B cell (primary cell): ENCODE results near the gene SMAD7. TPM values are rescaled to one million over a fixed set of nuclear protein-coding genes. Genes with fewer than 3 reads are reported as not detected.

Experiments
- ATAC-seq: fragments of 200-7000 bp; cut with Tn5 transposase; one replicate; pipeline ENCODE4 v1.10.0; 2021; ENCODE audit warnings: low read depth, mild to moderate bottlenecking, moderate number of reproducible peaks, moderate library complexity
- CTCF ChIA-PET: fragments of 350-600 bp; sonication (Branson Sonifier 250); formaldehyde crosslinking; loops from one replicate; lab custom pipeline; 2021; ENCODE audit warnings: antibody characterized with exemption, inconsistent platforms; lab: Charles Lee
- POLR2A ChIA-PET: fragments of 350-600 bp; sonication (Branson Sonifier 250); formaldehyde crosslinking; loops from one replicate; lab custom pipeline; 2021; ENCODE audit warnings: antibody characterized with exemption; lab: Charles Lee
- DNase-seq: peaks from one replicate; pipeline ENCODE4 v3.0.0; 2013
- H2AFZ ChIP-seq: 2 replicates; pipeline ENCODE4 v1.6.1; 2012; ENCODE audit warnings: mild to moderate bottlenecking, low read depth, low read length; ENCODE audit not compliant: insufficient read depth, poor library complexity, severe bottlenecking
- H3K27ac ChIP-seq, 2 donors: 1 replicate in 1 of 2; 2 replicates in 1 of 2; pipeline ENCODE4 v1.5.1; 2012 to 2013; ENCODE audit warnings: low read length in 2 of 2, mild to moderate bottlenecking in 2 of 2, moderate library complexity in 1 of 2
- H3K27me3 ChIP-seq, 4 experiments: fragments of 200-600 bp in 1 of 4; sonication (generic) in 1 of 4; replicated peaks in 1 of 4; 1 replicate in 2 of 4; 2 replicates in 2 of 4; pipeline versions ENCODE4 v1.6.1 to v1.7.0; 2013 to 2016; ENCODE audit warnings: low read length in 3 of 4, mild to moderate bottlenecking in 2 of 4, mixed read lengths in 1 of 4, moderate library complexity in 1 of 4; ENCODE audit not compliant: insufficient read depth in 4 of 4, control insufficient read depth in 3 of 4; ENCODE audit errors: control extremely low read depth in 1 of 4
- H3K36me3 ChIP-seq, 2 experiments: replicated peaks in 1 of 2; 1 replicate in 1 of 2; 2 replicates in 1 of 2; pipeline versions ENCODE4 v1.6.1 to v1.7.1; 2013; ENCODE audit warnings: low read length in 1 of 2; ENCODE audit not compliant: insufficient read depth in 2 of 2, control insufficient read depth in 1 of 2; ENCODE audit errors: control extremely low read depth in 1 of 2, extremely low read depth in 1 of 2
- H3K4me1 ChIP-seq, 2 donors: fragments of 200-600 bp in 1 of 2; sonication (generic) in 1 of 2; 1 replicate in 1 of 2; 2 replicates in 1 of 2; pipeline versions ENCODE4 v1.5.1 to v1.6.1; 2013 to 2017; ENCODE audit warnings: low read length in 2 of 2; ENCODE audit not compliant: control insufficient read depth in 2 of 2, insufficient read depth in 2 of 2
- H3K4me2 ChIP-seq: replicated peaks from 2 replicates; pipeline ENCODE3; 2012; ENCODE audit warnings: mild to moderate bottlenecking, low read depth, low read length; ENCODE audit not compliant: poor library complexity, severe bottlenecking
- H3K4me3 ChIP-seq, 5 experiments: fragments of 200-600 bp in 1 of 5; sonication (generic) in 1 of 5; 1 replicate in 3 of 5; 2 replicates in 2 of 5; pipeline versions ENCODE4 v1.5.1 to v1.7.0; 2011 to 2016; ENCODE audit warnings: low read length in 4 of 5, mild to moderate bottlenecking in 4 of 5, low read depth in 2 of 5, control low read depth in 1 of 5, moderate library complexity in 1 of 5; ENCODE audit not compliant: insufficient read depth in 1 of 5; ENCODE audit errors: control extremely low read depth in 1 of 5, extremely low read depth in 1 of 5
- H3K79me2 ChIP-seq: fragments of 200-600 bp; sonication (generic); one replicate; pipeline ENCODE4 v1.6.0; 2016; ENCODE audit warnings: low read length; ENCODE audit not compliant: control insufficient read depth, insufficient read depth
- H3K9ac ChIP-seq: fragments of 200-600 bp; sonication (generic); 2 replicates; pipeline ENCODE4 v1.6.1; 2017; ENCODE audit warnings: mild to moderate bottlenecking, low read length, moderate library complexity
- H3K9me3 ChIP-seq, 3 donors: one replicate each; pipeline versions ENCODE4 v1.6.1 to v1.7.1; 2013; ENCODE audit warnings: low read length in 2 of 3; ENCODE audit not compliant: control insufficient read depth in 2 of 3, insufficient read depth in 1 of 3; ENCODE audit errors: control extremely low read depth in 1 of 3
- H4K20me1 ChIP-seq: 2 replicates; pipeline ENCODE4 v1.6.0; 2012; ENCODE audit warnings: mild to moderate bottlenecking, low read length; ENCODE audit not compliant: insufficient read depth, control insufficient read depth, poor library complexity, severe bottlenecking
- H3K27ac Mint-ChIP-seq: one replicate; pipeline ENCODE4 v1.8.0; 2021; ENCODE audit warnings: mixed read lengths
- H3K27me3 Mint-ChIP-seq: one replicate; pipeline ENCODE4 v1.8.0; 2021; ENCODE audit warnings: mixed read lengths
- H3K4me1 Mint-ChIP-seq: one replicate; pipeline ENCODE4 v1.8.0; 2021; ENCODE audit warnings: mixed read lengths
- H3K4me3 Mint-ChIP-seq: one replicate; pipeline ENCODE4 v1.8.0; 2021; ENCODE audit warnings: mixed read lengths
- H3K9me3 Mint-ChIP-seq: one replicate; pipeline ENCODE4 v1.8.0; 2022; ENCODE audit warnings: mixed read lengths; ENCODE audit not compliant: insufficient read depth
- CTCF ChIP-seq: fragments of 200-600 bp; IDR thresholded peaks from one replicate; pipeline ENCODE4 v1.8.0; 2022; ENCODE audit warnings: antibody characterized with exemption, mild to moderate bottlenecking
- EZH2 ChIP-seq: IDR thresholded peaks from 2 replicates; pipeline ENCODE4 v1.6.1; 2012; ENCODE audit warnings: borderline replicate concordance, low read depth, mild to moderate bottlenecking, moderate library complexity, low read length; ENCODE audit not compliant: insufficient read depth, poor library complexity, severe bottlenecking
- WGBS: methylation state at CpG from one replicate; pipeline ENCODE4 v1.1.5; 2013; ENCODE audit warnings: missing lambda C conversion rate; ENCODE audit not compliant: insufficient coverage; 5-methylcytosine and 5-hydroxymethylcytosine counted together
- intact Hi-C: fragments of 100-400 bp; cut with micrococcal nuclease; formaldehyde crosslinking; loops from one replicate; pipeline ENCODE4 v1.10.0; 2022
- polyA plus RNA-seq: library from polyadenylated mRNA; depleted of rRNA; stranded (reverse); fragments of >200 nt; gene quantifications from 2 replicates; pipeline ENCODE4 v1.2.3, GENCODE V29; 2012
- total RNA-seq, 2 donors: library from RNA; stranded (reverse); fragments of 120-200 nt in 1 of 2; gene quantifications; 1 replicate in 1 of 2; 2 replicates in 1 of 2; pipeline versions ENCODE4 v1.2.3 to v1.2.4, GENCODE V29; 2013 to 2022

Gene SMAD7
- total and polyA plus RNA-seq, 2 donors (not counting 1 experiment from before 2014, with no cell fraction given), result 10.1 to 20.9 TPM

GRCh38 chr18:48953104-48953706 is 2.4 kb upstream of the SMAD7 start:
- no peaks in the 10 kb centered on the region for H3K27me3 Mint-ChIP-seq
- peak overlapping the region; percentile 15 to 96 (median 75) for H3K4me3 ChIP-seq
- H3K9me3 ChIP-seq, result no peaks in the 10 kb centered on the region
- DNase-seq, result no peak
- H3K79me2 ChIP-seq, result peaks cover 15% of the 10 kb centered on the region
- H3K27me3 ChIP-seq, result peaks cover 0 to 2% (median 0%) of the 10 kb centered on the region in 4 experiments
- TF ChIP-seq EZH2, result no peak
- no peaks in the 10 kb centered on the region for H3K36me3 ChIP-seq
- peak overlapping the region; percentile 86 to 100 for H3K27ac ChIP-seq
- ChIA-PET POLR2A (interaction anchor here (0.7 to 2.6 kb wide), 15 partner anchors 12 to 540 kb away, joined by 3 to 22 read pairs (median 7); partner anchors contain the start of gene C18orf32), CTCF (interaction anchor here (0.7 to 3.4 kb wide), 12 partner anchors 20 to 278 kb away, joined by 3 to 14 read pairs (median 4); no protein-coding TSS in a partner anchor)
- peak overlapping the region; percentile 99 for H3K27ac Mint-ChIP-seq
- H3K4me3 Mint-ChIP-seq, result peak overlapping the region; percentile 90
- intact Hi-C loops, result loop anchor here (2.0 to 5.0 kb wide), 4 partner anchors 22 to 1334 kb away; partner anchors contain the start of gene CXXC1
- H3K9ac ChIP-seq, result peak overlapping the region; percentile 98
- no peaks in the 10 kb centered on the region for H3K9me3 Mint-ChIP-seq
- H3K4me1 ChIP-seq, result peaks cover 9 to 22% of the 10 kb centered on the region in 2 donors
- peak overlapping the region; percentile 98 for H3K4me2 ChIP-seq
- H3K4me1 Mint-ChIP-seq, result peaks cover 13% of the 10 kb centered on the region
- H4K20me1 ChIP-seq, result no peaks in the 10 kb centered on the region
- 92% methylated on average over 7 of the region's 19 CpGs for WGBS
- H2AFZ ChIP-seq, result peak overlapping the region; percentile 86
- no peak for ATAC-seq

- peaks cover 2% of the 10 kb centered on the region for H4K20me1 ChIP-seq
- POLR2A ChIA-PET, result interaction anchor here (0.6 to 2.6 kb wide), 26 partner anchors 12 to 1329 kb away, joined by 3 to 22 read pairs (median 4); partner anchors contain the start of genes C18orf32 and MBD1
- peak overlapping the region; percentile 86 to 100 for H3K27ac ChIP-seq
- Mint-ChIP-seq H3K4me3 (peak overlapping the region; percentile 90), H3K4me1 (peaks cover 20% of the 10 kb centered on the region), H3K9me3 (no peaks in the 10 kb centered on the region), H3K27me3 (no peaks in the 10 kb centered on the region), H3K27ac (peak overlapping the region; percentile 99)
- intact Hi-C loops, result loop anchor here (2.0 to 5.0 kb wide), 4 partner anchors 22 to 1335 kb away; partner anchors contain the start of gene CXXC1
- H3K4me3 ChIP-seq, result peak overlapping the region; percentile 15 to 96 (median 75)
- peaks cover 0 to 2% (median 0%) of the 10 kb centered on the region in 4 experiments for H3K27me3 ChIP-seq
- no peaks in the 10 kb centered on the region for H3K36me3 ChIP-seq
- peak overlapping the region; percentile 98 for H3K9ac ChIP-seq
- no peak for TF ChIP-seq EZH2
- TF ChIP-seq CTCF, result no peak
- H2AFZ ChIP-seq, result peak overlapping the region; percentile 86
- ATAC-seq (peak; percentile 31), DNase-seq (peak; percentile 86)
- H3K4me1 ChIP-seq, result peaks cover 16 to 29% of the 10 kb centered on the region in 2 donors
- H3K4me2 ChIP-seq, result peak overlapping the region; percentile 98
- peaks cover 22% of the 10 kb centered on the region for H3K79me2 ChIP-seq
- H3K9me3 ChIP-seq, result no peaks in the 10 kb centered on the region
- under 1% methylated on average over 63 of the region's 67 CpGs for WGBS
- CTCF ChIA-PET, result interaction anchor here (0.7 to 3.4 kb wide), 17 partner anchors 12 to 277 kb away, joined by 3 to 14 read pairs (median 4); no protein-coding TSS in a partner anchor
Measured at GRCh38 chr18:48952287-48953103, 1.7 kb upstream of the SMAD7 start.
